HG02571 (cell line): Measurements from ENCODE around the gene KPNA4.
"Not testable (repeated sequence)": the region's sequence is repeated elsewhere in the genome, so short reads cannot be mapped to it uniquely, and the experiment has no call there.

Experiments used
- ATAC-seq: cut with Tn5 transposase; IDR thresholded peaks from one replicate; pipeline ENCODE4 v1.9.1; 2021; ENCODE audit warnings: mild to moderate bottlenecking, moderate library complexity; ENCODE audit not compliant: unreplicated experiment

KPNA4 gene

GRCh38 chr3:160452251-160452650 is 113.1 kb downstream of the KPNA4 start:
- ATAC-seq, result not testable (repeated sequence)

- ATAC-seq, result no peak
Measured at GRCh38 chr3:160451602-160452001, 113.8 kb downstream of the KPNA4 start.

- no peak for ATAC-seq
Measured at GRCh38 chr3:160450846-160451245, 114.5 kb downstream of the KPNA4 start.

DNA sequence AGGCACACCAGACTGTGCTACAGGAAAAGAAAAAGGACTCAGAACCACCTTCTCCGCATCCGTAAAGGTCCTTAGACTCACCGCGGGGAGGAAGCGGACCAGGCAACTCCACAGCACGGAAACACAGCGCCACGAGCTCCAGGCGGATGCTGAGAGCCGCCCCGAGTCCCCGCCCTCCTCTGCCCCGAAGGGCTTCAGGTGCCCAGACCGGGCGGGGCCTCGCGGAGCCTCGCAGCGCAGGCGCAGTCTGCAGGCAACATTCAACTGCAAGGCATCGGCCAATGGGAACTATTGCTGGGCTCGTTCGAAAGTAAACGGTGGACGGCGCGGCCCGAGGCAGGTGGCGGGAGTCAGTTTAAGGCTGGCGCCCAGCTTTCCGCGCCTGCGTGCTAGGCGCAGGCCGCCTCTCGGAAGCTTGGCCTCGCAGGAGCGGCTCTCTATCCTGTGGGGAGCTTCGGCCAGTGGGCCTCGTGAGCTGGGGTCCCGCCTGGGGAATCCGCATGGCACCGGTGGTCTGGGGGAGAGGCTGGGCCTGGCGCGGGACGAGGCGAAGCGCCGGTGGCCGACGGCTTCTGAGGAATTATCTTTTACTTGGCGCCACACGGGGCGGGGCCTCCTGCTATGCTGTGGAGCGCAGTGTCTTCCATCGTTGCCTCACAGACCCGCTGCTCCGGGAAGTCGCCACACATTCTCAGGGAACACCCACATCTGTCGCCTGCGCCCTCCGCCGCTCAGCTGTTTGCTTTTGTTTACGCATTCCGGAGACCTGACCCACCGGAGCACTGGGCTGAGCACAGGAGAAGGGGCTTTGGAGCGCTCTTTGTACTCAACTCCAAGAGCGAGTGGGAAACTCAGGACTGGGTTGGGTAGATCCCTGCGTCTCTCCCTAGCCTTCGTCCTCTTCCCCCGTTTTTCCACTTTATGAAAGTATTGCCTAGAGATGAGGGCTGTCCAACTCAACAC is 115.5 kb downstream of the KPNA4 start, which contains the start of gene TRIM59:
Gene TRIM59 (minus strand): TSS at position 151 of the 963 bp plus-strand sequence. CDS start 10,603 bp downstream, outside the sequence.
- ATAC-seq, result peak; percentile 94

DNA sequence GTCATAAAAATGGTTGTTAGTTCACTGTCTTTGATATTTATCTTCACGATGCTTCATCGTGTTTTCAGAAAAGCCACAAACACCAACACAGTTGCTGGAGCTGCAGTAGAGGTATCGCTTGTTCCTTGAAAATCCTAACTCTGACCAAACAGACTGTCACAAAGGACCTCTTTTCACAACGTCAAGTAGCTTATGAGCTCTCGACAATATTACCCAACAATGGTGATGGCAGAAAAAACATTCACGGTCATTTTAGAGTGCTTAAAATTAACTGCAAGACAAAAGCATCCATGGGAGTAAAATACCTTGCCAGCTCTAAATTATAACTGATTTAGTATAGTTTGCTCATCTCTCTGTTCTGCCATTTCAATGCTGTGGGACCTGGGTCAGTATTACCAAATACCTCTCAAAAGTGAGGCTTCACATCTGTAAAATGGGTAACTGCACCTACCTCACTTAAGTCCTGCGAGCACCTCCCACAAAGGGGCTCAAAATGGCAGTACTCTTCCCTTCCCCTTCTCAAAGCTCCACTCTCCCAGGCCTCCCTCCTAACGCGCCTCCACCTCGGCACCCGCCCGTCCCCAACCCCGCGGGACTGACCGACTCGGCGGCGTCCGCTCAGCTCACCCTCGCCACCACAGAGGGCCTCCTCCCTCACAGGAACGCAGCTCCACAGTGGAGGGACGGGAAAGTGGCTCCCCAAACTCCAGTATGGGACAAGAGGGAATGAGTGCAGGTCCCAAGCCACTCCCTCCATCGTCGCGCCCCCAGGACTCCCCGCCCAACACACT is 116.3 kb downstream of the KPNA4 start:
- peak; percentile 48 for ATAC-seq

DNA sequence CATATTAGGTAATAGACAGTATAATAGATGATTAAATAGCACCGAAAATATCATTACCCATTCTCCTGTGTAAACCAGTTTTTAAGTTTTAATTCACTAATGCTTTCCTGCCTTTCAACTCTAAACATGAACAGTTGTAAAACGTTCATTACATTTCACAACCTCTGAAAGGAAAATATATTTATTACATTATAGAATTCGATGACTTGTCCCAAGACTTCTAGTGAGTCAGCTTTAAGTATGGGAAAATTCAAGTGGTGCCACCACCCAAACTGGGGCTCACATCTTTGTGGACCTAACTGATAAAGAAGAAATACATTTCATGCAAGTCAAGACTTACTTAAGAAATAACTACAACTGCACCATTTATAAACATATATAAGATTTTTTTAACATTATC is 117.8 kb downstream of the KPNA4 start:
- ATAC-seq, result no peak

- ATAC-seq, result no peak
Measured at GRCh38 chr3:160446522-160447056, 118.8 kb downstream of the KPNA4 start.

DNA sequence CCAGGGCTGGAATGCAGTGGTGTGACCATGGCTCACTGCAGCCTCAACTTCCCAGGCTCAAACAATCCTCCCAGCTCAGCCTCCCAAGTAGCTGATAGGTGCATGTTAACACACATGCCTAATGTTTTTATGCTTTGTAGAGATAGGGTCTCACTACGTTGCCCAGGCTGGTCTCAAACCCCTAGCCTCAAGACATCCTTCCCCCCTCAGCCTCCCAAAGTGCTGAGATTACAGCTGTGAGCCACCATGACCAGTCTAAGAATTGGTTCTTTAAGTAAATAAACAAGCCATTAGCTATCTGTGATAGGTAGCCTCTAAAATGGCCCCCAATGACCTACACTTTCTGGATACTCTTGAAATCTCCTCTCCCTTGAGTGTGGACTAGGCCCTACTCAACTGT is 119.5 kb downstream of the KPNA4 start:
- no peak for ATAC-seq
